GM13976 (cell line): ENCODE results near the gene CSTB.

Source experiments
- DNase-seq: peaks from one replicate; pipeline ENCODE4 v3.0.0; 2012; ENCODE audit warnings: low spot score
- in situ Hi-C: fragments of 300-500 bp; cut with MboI; formaldehyde crosslinking; loops from one replicate; pipeline ENCODE4 v1.12.0; 2022; ENCODE audit warnings: low sequenced_read_pairs, mixed read lengths, inconsistent platforms; ENCODE audit not compliant: unreplicated experiment
- TF ChIP-seq, protein P1 (sequence below): IDR thresholded peaks from 2 replicates; pipeline ENCODE4 v1.5.1; 2012; ENCODE audit warnings: borderline replicate concordance, mild to moderate bottlenecking; ENCODE audit not compliant: insufficient read depth; ENCODE audit errors: extremely low read depth, missing control alignments, control extremely low read depth

Gene CSTB

DNA sequence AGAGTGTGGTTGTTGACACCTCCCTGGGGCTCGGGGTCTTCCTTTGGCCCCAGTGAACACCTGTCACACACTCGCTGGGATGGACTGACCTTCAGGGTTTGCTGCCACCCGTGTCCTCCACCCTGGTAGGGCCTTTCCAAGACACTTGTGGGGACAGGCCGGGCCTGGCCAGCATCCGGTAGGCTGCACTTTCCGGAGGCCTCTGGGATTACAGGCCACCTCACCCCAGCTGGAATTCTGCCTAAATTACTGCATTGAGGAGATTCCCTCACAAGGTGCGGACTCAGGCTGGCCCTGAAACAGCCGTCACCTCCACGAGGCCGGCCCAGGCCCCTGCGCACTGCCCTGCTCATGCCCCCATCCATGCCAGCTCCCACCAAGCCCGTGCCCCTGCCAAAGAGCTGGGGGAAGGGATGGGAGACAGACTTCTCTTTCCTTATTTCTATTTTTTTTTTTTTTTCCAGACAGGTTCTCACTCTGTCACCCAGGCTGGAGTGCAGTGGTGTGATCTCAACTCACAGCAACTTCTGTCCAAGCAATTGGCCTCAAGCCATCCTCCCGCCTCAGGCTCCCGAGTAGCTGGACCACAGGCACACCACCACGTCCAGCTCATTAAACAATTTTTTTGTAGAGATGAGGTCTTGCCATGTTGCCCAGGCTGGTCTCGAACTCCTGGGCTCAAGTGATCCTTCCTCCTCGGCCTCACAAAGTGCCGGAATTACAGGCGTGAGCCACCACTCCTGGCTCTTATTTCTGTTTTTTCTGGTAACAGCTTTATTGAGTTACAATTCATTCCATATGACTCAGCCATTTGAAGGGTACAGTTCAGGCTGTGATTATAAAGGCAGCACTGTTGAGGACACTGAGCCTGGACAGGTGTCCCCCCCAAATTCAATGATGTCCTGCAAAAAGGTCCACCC, 11.3 kb downstream of the CSTB start:
- in situ Hi-C loops: no loop called here
- TF ChIP-seq, protein P1, sequence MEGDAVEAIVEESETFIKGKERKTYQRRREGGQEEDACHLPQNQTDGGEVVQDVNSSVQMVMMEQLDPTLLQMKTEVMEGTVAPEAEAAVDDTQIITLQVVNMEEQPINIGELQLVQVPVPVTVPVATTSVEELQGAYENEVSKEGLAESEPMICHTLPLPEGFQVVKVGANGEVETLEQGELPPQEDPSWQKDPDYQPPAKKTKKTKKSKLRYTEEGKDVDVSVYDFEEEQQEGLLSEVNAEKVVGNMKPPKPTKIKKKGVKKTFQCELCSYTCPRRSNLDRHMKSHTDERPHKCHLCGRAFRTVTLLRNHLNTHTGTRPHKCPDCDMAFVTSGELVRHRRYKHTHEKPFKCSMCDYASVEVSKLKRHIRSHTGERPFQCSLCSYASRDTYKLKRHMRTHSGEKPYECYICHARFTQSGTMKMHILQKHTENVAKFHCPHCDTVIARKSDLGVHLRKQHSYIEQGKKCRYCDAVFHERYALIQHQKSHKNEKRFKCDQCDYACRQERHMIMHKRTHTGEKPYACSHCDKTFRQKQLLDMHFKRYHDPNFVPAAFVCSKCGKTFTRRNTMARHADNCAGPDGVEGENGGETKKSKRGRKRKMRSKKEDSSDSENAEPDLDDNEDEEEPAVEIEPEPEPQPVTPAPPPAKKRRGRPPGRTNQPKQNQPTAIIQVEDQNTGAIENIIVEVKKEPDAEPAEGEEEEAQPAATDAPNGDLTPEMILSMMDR: no peak
- no peak for DNase-seq

DNA sequence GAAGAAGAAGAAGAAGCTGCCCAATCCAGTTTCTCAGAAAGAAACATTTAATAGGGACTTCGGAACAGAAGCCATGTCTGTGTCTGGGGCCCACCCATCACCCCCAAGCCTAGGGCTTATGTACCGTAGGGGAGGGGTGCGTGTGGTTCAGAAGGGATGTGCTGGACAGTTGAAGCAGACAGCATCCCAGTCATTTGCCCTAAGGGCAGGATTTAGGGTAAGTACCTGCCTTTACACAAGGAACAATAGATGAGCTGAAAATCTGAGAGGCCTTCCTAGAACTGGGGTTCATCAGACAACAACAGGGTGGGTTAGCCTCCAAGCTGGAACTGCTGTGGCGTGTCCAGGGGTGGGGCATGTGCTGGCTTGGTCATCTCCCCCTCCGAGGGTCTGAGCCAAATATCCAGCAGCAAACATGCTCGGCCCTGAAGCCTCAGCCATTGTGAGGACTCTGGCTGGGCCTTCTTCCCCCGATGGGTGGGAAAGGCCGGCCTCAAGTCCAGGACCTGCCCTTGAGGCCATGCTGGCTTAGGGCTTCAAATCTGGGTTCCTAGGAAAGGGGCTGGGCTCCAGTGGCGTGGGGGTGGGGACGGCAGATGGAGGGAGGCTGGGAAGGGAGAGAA, 12.1 kb downstream of the CSTB start:
- TF ChIP-seq, protein P1: no peak
- in situ Hi-C loops: no loop called here
- no peak for DNase-seq

DNA sequence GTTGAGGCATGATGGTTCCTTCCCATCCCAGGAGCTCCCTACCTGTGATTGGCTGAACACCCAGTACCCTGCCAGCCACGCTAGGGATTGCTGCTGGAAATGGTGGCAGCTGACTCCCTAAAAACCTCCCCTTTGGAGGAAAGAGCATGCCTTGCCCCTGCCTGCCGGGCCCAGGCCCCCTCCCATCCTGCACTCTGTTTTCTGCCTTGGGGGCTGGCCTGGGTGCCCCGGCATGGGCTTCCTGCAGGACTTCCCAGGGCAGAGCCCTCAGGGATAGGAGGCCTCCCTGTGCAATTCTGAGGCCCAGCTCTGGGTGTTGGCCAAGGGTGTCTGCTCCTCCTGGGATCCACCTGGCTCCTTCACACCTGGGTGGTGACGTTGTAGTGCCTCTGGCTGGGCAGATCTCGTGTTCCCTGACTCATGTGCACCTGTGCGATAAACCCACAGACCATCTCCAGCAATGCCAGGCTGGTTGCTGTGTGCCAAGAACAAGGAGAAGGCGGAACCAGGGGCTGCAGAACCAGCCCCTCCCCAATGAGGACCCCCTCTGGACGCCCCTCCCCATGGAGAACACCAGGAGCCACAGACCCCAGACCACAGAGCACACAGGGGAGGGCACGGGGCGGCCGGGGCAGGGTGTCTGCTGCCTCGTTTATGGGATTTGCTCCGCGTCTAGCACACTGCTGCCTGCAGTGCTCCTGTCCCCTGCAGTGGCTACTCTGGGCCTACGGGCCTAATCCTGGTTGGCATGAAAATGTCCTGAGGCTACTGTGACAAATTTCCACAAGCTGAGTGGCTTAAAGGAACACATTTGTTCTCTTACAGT, 13.6 kb downstream of the CSTB start:
- no peak for DNase-seq
- in situ Hi-C loops: no loop called here
- TF ChIP-seq, protein P1: no peak

DNA sequence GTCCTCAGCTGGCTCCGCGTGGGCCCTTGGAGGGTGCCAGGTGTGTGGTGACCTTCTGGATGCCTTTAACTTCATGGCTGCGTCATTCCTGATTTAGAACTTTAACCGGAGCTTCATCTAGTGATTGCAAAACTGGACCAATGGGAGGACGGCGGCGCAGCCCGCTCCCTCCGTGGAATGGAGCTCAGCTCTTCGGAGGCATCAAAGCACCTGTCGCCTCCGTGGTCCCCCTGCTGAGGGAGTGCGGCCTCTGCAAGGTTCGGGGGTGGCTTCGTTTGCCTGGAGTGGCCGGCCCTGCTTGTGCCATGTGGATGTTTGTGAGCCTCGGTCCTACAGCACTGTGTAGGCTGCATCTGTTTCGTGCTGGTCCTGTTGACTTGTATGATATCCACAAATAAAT, 14.2 kb downstream of the CSTB start:
- no peak for DNase-seq
- in situ Hi-C loops: no loop called here
- TF ChIP-seq, protein P1: no peak

DNA sequence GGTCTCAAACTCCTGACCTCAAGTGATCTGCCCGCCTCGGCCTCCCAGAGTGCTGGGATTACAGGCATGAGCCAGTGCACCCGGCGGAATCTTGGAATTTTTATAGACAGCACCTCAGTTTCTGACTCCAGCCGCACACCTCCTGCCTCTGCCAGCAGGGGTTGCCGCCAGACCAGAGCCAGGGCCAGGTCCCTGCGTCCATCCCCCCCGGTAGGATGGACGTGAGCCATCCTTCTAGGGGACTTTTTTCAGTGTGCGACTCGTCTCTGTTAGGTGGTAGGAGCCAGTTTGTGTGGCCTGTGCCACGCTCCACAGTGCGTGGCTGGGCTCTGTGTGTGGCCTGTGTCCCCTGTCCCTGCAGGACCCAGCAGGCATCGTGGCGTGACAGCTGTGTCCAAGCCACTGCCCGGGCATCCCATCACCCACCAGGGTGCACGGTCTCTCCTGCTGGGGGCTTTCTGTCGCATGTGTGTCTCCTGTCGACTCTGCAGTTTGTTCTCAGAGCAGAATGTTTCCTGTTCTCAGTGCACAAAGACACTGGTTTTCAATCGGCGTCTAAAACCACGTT, 15.6 kb downstream of the CSTB start:
- TF ChIP-seq, protein P1: no peak
- in situ Hi-C loops: no loop called here
- DNase-seq: no peak

DNA sequence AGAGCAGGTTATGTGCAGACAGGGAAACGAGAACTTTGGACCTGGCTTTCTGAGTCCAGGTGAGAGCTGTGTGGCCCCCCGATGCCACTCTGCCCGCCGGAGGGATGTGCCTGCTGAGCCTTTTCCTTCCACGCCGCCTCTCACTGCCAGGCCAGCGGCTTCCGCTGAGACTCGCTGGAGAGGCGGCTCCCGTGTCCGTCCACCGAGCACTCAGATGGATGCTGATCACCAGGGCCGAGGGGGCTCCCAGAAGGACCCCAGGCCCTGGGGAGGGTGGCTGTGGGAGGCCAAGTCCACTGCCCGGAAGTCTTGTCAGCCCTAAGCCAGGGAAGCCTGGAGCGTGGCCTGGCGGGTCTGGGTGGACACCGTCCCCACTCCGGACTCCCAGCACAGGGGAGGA, 16.5 kb downstream of the CSTB start:
- DNase-seq: no peak
- in situ Hi-C loops: no loop called here
- TF ChIP-seq, protein P1: no peak
